HG03025 (cell line): ENCODE measurements around the gene ANO6.

Experiments
- ATAC-seq: cut with Tn5 transposase; IDR thresholded peaks from one replicate; pipeline ENCODE4 v1.9.1; 2021; ENCODE audit warnings: mild to moderate bottlenecking, moderate library complexity; ENCODE audit not compliant: unreplicated experiment, low FRiP score

ANO6 gene

GRCh38 chr12:45212064-45212463 lies 3.8 kb upstream of the ANO6 start:
- ATAC-seq = no peak

GRCh38 chr12:45213107-45213506 lies 2.8 kb upstream of the ANO6 start:
- no peak for ATAC-seq

GRCh38 chr12:45214071-45214470 lies 1.8 kb upstream of the ANO6 start:
- no peak for ATAC-seq

GRCh38 chr12:45214749-45215418 lies 1.0 kb upstream of the ANO6 start:
- no peak for ATAC-seq

GRCh38 chr12:45216230-45216982 lies 511 bp downstream of the ANO6 start:
- peak; percentile 39 for ATAC-seq

- no peak for ATAC-seq
These were observed 1.1 kb downstream of the ANO6 start for GRCh38 chr12:45216983-45217485.

- no peak for ATAC-seq
These were observed 2.0 kb downstream of the ANO6 start for GRCh38 chr12:45217846-45218245.

GRCh38 chr12:45219621-45220020 lies 3.7 kb downstream of the ANO6 start:
- no peak for ATAC-seq

GRCh38 chr12:45220363-45220931 lies 4.6 kb downstream of the ANO6 start:
- ATAC-seq = no peak

GRCh38 chr12:45220969-45221368 lies 5.1 kb downstream of the ANO6 start:
- ATAC-seq = no peak

GRCh38 chr12:45223868-45224267 lies 8.0 kb downstream of the ANO6 start:
- ATAC-seq = no peak

- ATAC-seq = no peak
These were observed 8.4 kb downstream of the ANO6 start for GRCh38 chr12:45224311-45224710.

- ATAC-seq = no peak
These were observed 10.1 kb downstream of the ANO6 start for GRCh38 chr12:45226021-45226420.

GRCh38 chr12:45227316-45228067 lies 11.6 kb downstream of the ANO6 start:
- no peak for ATAC-seq

GRCh38 chr12:45231515-45232145 lies 15.7 kb downstream of the ANO6 start:
- ATAC-seq = no peak

- no peak for ATAC-seq
These were observed 16.4 kb downstream of the ANO6 start for GRCh38 chr12:45232146-45232755.

- no peak for ATAC-seq
These were observed 17.0 kb downstream of the ANO6 start for GRCh38 chr12:45232756-45233372.

- no peak for ATAC-seq
These were observed 18.4 kb downstream of the ANO6 start for GRCh38 chr12:45234139-45234865.
